Kidney tubule cell (primary cell): ENCODE data around the gene ZDHHC12.

ENCODE experiments used
- DNase-seq: peaks from one replicate; pipeline ENCODE4 v3.0.0-alpha.2; 2018; ENCODE audit warnings: low spot score

Gene ZDHHC12

GRCh38 chr9:128729766-128730517 is 6.0 kb upstream of the ZDHHC12 start:
- DNase-seq = no peak

GRCh38 chr9:128729302-128729701 is 5.4 kb upstream of the ZDHHC12 start:
- DNase-seq = no peak

GRCh38 chr9:128728298-128728697 is 4.4 kb upstream of the ZDHHC12 start:
- no peak for DNase-seq

- no peak for DNase-seq
Measured at GRCh38 chr9:128727640-128728248, 3.8 kb upstream of the ZDHHC12 start.

- DNase-seq = peak; percentile 79
Measured at GRCh38 chr9:128724744-128725211, 851 bp upstream of the ZDHHC12 start.

- no peak for DNase-seq
Measured at GRCh38 chr9:128723352-128723865, 518 bp downstream of the ZDHHC12 start.

- no peak for DNase-seq
Measured at GRCh38 chr9:128722380-128723351, 1.3 kb downstream of the ZDHHC12 start.

GRCh38 chr9:128721487-128722010 is 2.4 kb downstream of the ZDHHC12 start:
- DNase-seq = no peak

- no peak for DNase-seq
Measured at GRCh38 chr9:128720841-128721486, 3.0 kb downstream of the ZDHHC12 start.

GRCh38 chr9:128719919-128720605 is 3.9 kb downstream of the ZDHHC12 start:
- no peak for DNase-seq

GRCh38 chr9:128718475-128718874 is 5.5 kb downstream of the ZDHHC12 start:
- no peak for DNase-seq

GRCh38 chr9:128718047-128718446 is 5.9 kb downstream of the ZDHHC12 start:
- no peak for DNase-seq

GRCh38 chr9:128716581-128717254 is 7.2 kb downstream of the ZDHHC12 start:
- DNase-seq = no peak

GRCh38 chr9:128715436-128715750 is 8.5 kb downstream of the ZDHHC12 start:
- no peak for DNase-seq

GRCh38 chr9:128714586-128715435 is 9.1 kb downstream of the ZDHHC12 start:
- DNase-seq = no peak

GRCh38 chr9:128713941-128714573 is 9.9 kb downstream of the ZDHHC12 start:
- DNase-seq = no peak

- DNase-seq = no peak
Measured at GRCh38 chr9:128713411-128713780, 10.5 kb downstream of the ZDHHC12 start.

- no peak for DNase-seq
Measured at GRCh38 chr9:128712451-128713410, 11.2 kb downstream of the ZDHHC12 start.
